GM21529 (cell line): ENCODE data around the gene BNC2.

Source experiments
- ATAC-seq: cut with Tn5 transposase; IDR thresholded peaks from one replicate; pipeline ENCODE4 v1.9.1; 2021; ENCODE audit not compliant: unreplicated experiment

Gene BNC2

DNA sequence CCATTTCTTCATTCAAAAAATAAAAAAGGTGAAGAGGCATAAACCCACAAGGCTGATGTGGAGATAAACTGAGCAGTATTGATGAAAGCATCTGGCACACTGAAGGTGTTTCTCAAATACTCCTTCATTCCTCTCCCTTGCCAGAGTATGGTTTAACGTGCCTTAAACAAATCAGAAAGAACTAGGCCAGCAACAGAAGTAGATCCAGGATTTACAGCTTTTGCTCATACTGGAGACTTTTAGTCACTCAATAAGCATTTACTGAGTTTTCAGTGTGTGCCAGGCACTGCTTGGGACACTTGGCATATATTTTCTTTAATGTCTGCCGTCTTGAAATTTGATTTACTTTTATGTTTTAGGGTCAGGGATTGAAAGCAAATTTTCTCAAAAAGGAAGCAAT is 53.0 kb downstream of the BNC2 start:
- no peak for ATAC-seq

- ATAC-seq = no peak
Measured at GRCh38 chr9:16817002-16817401, 53.5 kb downstream of the BNC2 start.

- no peak for ATAC-seq
Measured at GRCh38 chr9:16816011-16816410, 54.5 kb downstream of the BNC2 start.

- no peak for ATAC-seq
Measured at GRCh38 chr9:16815079-16815478, 55.4 kb downstream of the BNC2 start.

GRCh38 chr9:16813838-16814237 is 56.6 kb downstream of the BNC2 start:
- ATAC-seq = no peak

DNA sequence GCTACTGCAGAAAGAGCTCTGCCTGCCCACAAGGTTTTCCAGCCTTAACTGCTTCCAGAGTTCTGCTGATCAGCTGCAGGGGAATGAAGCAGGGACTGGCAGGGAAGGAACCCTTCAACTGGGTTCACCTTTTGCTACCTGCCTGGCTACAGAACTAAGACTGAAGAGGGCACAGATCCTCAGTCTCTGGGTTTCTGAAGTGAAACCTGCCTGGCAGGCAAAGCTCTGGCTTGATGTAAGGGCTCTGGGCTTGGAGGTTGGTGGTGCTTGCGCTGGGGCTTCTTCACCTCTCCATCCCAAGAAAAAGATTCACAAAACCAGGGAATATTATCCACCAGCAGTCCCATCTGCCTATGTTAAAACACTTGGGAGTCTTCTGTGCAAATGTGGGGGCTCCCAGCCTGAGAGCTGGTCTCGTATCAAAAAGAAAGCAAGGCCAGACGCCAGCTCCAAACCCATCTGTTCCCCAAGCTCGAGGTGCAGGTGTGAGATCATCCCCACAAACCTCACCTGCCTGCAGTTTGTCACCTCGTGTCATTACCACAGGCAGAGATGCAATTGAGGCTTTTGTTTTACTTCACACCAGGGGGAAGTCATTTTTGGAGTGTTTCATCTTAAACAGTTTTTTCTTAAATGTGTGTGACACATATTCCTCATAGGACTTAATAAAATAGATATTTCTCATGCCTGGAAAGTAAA is 58.3 kb downstream of the BNC2 start:
- no peak for ATAC-seq

DNA sequence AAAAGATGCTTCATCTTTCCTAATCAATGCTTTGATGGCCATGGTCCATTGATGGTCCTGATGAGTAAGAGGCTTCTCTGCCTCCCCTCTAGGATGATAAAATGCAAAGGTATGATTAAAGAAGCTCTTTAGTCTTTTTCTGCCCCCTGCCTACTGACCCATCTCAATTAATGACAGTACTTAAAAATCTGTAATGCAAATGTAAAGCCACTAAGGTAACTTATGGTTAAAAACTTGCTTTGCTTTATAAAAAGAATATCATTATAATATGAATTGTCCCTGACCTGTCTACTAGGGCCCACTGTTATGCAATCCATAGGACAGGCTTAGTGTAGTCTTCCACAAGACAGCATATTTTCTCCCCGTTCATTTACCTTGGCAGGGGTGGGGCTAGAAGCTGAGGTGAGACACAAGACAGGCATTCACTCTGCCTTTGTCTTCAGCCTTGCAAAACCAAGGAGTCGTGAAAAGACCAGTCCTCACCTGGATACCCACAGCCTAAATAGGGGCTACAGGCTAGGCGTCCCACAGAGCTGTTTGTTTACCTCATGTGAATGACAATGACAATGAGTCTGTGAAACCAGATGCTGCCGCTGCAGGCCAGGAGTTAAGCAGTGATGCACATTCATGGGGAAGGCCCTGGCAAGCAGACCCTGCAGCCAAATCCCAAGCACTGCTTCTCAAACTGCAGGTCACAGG is 60.4 kb downstream of the BNC2 start:
- ATAC-seq = no peak

DNA sequence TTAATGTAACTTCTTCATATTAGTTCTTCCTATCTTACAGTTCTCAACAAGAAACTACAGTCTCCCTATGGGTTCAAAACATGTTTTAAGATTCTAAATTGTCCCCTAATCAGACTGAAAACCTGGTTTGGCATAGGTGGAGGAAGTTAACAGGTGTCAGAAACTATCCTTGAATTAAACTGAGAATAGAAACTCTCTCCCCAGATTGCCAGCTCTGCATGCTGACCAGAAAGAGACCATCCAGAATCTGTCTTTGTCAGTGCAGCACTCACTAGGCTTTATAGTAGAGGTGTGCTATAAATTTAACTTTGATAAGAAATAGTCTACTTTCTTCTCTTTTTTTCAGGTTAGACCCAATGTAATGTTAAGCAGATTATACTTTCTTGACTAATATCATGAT is 63.8 kb downstream of the BNC2 start:
- no peak for ATAC-seq

GRCh38 chr9:16803648-16804047 is 66.8 kb downstream of the BNC2 start:
- no peak for ATAC-seq

DNA sequence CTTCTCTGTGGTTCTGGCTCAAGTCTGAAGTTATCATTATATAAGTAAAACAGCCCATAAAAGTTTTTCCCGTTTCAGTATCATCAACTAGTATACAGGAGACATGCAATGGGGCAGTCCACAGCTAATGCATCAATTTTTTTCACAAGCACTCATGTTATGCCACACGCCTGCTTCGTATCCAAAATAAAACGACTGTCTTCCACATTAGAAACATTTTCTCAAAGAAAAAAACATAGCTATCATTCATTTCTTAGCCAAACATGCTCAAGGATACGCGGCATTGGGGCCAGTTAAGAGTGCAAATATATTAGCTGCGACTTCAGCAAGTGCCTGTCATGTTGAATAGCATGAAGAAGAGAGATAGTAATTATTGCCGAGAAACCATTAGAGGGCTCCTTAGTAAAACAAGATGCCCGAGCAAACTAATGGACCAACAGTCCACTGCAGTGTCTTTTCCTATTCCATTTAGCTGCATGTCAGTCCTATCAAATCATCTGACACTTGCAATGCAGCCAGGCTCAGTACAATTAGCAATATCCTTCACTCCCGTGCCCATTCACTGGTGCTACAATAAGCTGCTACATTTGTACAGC is 68.5 kb downstream of the BNC2 start:
- no peak for ATAC-seq

DNA sequence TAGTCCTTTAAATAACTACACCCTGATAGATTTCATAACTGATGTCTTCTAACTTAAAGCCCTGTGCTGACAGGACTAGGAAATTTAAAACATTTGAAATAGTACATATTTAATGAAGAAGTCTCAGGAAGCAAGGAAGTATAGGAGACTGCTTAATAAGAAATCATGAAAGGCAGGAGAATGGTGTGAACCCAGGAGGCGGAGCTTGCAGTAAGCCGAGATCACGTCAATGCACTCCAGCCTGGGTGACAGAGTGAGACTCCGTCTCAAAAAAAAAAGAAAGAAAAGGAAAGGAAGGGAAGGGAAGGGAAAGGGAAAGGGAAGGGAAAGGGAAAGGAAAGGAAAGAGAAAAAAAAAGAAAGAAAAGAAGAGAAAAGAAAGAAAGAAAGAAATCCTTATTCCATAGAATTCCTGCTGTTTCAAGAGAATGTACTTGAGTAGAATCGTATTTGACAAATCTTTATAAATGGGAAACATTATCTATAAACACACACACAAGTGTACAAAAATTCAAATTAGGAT is 74.1 kb downstream of the BNC2 start:
- no peak for ATAC-seq

- ATAC-seq = no peak
Measured at GRCh38 chr9:16794871-16795639, 75.4 kb downstream of the BNC2 start.

- no peak for ATAC-seq
Measured at GRCh38 chr9:16794103-16794502, 76.4 kb downstream of the BNC2 start.

GRCh38 chr9:16787724-16788123 is 82.7 kb downstream of the BNC2 start:
- no peak for ATAC-seq

- no peak for ATAC-seq
Measured at GRCh38 chr9:16784002-16784401, 86.5 kb downstream of the BNC2 start.

- no peak for ATAC-seq
Measured at GRCh38 chr9:16782490-16782889, 88.0 kb downstream of the BNC2 start.

- ATAC-seq = no peak
Measured at GRCh38 chr9:16775330-16775729, 95.1 kb downstream of the BNC2 start.

DNA sequence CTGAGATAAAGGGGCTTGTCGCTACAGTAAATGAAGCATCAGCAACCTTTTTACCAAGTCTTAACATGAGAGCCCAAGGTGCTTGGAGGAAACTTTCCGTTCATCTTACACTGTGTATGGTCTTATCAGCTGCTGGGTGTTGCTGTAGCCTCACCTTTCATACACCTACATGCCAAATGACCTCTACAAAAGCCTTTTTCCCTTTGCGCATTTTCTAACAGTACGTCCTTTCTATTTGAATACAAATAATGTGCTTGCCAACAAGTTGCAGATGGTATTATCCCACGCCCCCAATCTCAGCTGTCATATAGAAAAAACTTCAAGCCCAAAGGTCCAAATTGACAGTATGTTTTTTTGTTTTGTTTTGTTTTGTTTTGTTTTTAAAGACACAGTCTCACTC is 96.9 kb downstream of the BNC2 start:
- no peak for ATAC-seq

GRCh38 chr9:16773116-16773515 is 97.4 kb downstream of the BNC2 start:
- no peak for ATAC-seq

DNA sequence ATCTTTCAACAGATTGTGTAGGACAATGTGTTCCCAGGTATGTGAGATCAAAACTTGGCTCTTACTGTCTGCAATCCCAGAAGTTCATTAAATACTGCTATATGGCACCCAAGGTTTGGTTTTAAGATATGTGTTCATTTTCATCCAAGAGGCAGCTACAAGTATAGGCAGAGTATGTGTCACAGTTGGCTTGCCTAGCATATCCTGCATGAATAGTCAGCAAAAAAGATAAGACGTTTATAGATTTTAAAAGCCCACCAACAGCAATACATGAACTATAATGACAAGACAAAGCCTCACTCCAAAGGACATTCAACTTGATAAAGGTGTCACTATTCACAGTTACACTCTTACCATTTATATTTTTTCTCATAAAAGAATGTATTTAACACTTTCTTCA is 99.1 kb downstream of the BNC2 start:
- no peak for ATAC-seq

GRCh38 chr9:16769291-16769690 is 101.2 kb downstream of the BNC2 start:
- ATAC-seq = no peak
